GM19395 (cell line): ENCODE data around the gene ASPDH.
"Not testable (repeated sequence)": the region's sequence is repeated elsewhere in the genome, so short reads cannot be mapped to it uniquely, and the experiment has no call there.

Experiments used
- ATAC-seq: cut with Tn5 transposase; IDR thresholded peaks from one replicate; pipeline ENCODE4 v1.9.1; 2021; ENCODE audit warnings: mild to moderate bottlenecking, moderate library complexity; ENCODE audit not compliant: unreplicated experiment

ASPDH gene

GRCh38 chr19:50548191-50549058 is 34.7 kb upstream of the ASPDH start:
- no peak for ATAC-seq

GRCh38 chr19:50547385-50548190 is 33.9 kb upstream of the ASPDH start:
- no peak for ATAC-seq

GRCh38 chr19:50546527-50547221 is 33.0 kb upstream of the ASPDH start:
- ATAC-seq: no peak

- no peak for ATAC-seq
These were observed 29.2 kb upstream of the ASPDH start for GRCh38 chr19:50542943-50543342.

GRCh38 chr19:50537769-50538230 is 24.1 kb upstream of the ASPDH start:
- ATAC-seq: no peak

- ATAC-seq: no peak
These were observed 23.6 kb upstream of the ASPDH start for GRCh38 chr19:50537306-50537685.

GRCh38 chr19:50536662-50537305 is 23.1 kb upstream of the ASPDH start:
- no peak for ATAC-seq

GRCh38 chr19:50535672-50536187 is 22.0 kb upstream of the ASPDH start:
- no peak for ATAC-seq

- ATAC-seq: no peak
These were observed 20.8 kb upstream of the ASPDH start for GRCh38 chr19:50534478-50534877.

GRCh38 chr19:50532952-50533351 is 19.2 kb upstream of the ASPDH start:
- ATAC-seq: no peak

- ATAC-seq: no peak
These were observed 17.5 kb upstream of the ASPDH start for GRCh38 chr19:50531171-50531612.

- ATAC-seq: not testable (repeated sequence)
These were observed 14.3 kb upstream of the ASPDH start for GRCh38 chr19:50528052-50528451.

GRCh38 chr19:50522881-50523280 is 9.2 kb upstream of the ASPDH start:
- ATAC-seq: no peak

GRCh38 chr19:50520822-50521465 is 7.2 kb upstream of the ASPDH start:
- no peak for ATAC-seq

GRCh38 chr19:50519006-50519575 is 5.4 kb upstream of the ASPDH start:
- no peak for ATAC-seq

- no peak for ATAC-seq
These were observed 4.6 kb upstream of the ASPDH start for GRCh38 chr19:50518091-50519005.

GRCh38 chr19:50517704-50518075 is 4.0 kb upstream of the ASPDH start:
- ATAC-seq: no peak

- ATAC-seq: no peak
These were observed 3.4 kb upstream of the ASPDH start for GRCh38 chr19:50516964-50517703.
